Heart right ventricle (tissue), 16 donors: ENCODE results near the gene UPP2. TPM values are rescaled to one million over a fixed set of nuclear protein-coding genes. Genes with fewer than 3 reads are reported as not detected.

ENCODE experiments used
- ATAC-seq, 8 donors: fragments of 200-7000 bp; cut with Tn5 transposase; one replicate each; pipeline ENCODE4 v1.9.1; 2020; ENCODE audit warnings: mild to moderate bottlenecking in 8 of 8, moderate library complexity in 8 of 8, moderate number of reproducible peaks in 1 of 8
- DNase-seq, 2 donors: peaks; one replicate each; pipeline ENCODE4 v3.0.0-alpha.2; 2020
- H3K27ac ChIP-seq, 10 donors: fragments of 200-600 bp; sonication (generic) in 2 of 10; one replicate each; pipeline versions ENCODE4 v1.5.0 to v1.8.0; 2020 to 2022; ENCODE audit warnings: mild to moderate bottlenecking in 3 of 10
- H3K27me3 ChIP-seq, 7 donors: fragments of 200-600 bp; one replicate each; pipeline ENCODE4 v1.8.0; 2021 to 2022; ENCODE audit warnings: mild to moderate bottlenecking in 2 of 7
- H3K36me3 ChIP-seq, 9 donors: fragments of 200-600 bp; sonication (generic) in 1 of 9; one replicate each; pipeline versions ENCODE4 v1.5.0 to v1.8.0; 2020 to 2022; ENCODE audit warnings: mild to moderate bottlenecking in 2 of 9
- H3K4me1 ChIP-seq, 9 donors: fragments of 200-600 bp; sonication (generic) in 1 of 9; one replicate each; pipeline versions ENCODE4 v1.5.0 to v1.8.0; 2020 to 2022; ENCODE audit warnings: mild to moderate bottlenecking in 4 of 9
- H3K4me3 ChIP-seq, 10 donors: fragments of 200-600 bp; sonication (generic) in 2 of 10; one replicate each; pipeline versions ENCODE4 v1.5.0 to v1.8.0; 2020 to 2022; ENCODE audit warnings: mild to moderate bottlenecking in 7 of 10, moderate library complexity in 2 of 10
- H3K9me3 ChIP-seq, 11 donors: fragments of 200-600 bp in 10 of 11; sonication (generic) in 2 of 11; one replicate each; pipeline versions ENCODE4 v1.5.0 to v1.8.0; 2013 to 2022; ENCODE audit warnings: mild to moderate bottlenecking in 2 of 11, control low read depth in 1 of 11, moderate library complexity in 1 of 11
- CTCF ChIP-seq, 9 donors: fragments of 200-600 bp; sonication (generic) in 2 of 9; IDR thresholded peaks; one replicate each; pipeline versions ENCODE4 v1.5.0 to v1.8.0; 2021 to 2022; ENCODE audit warnings: antibody characterized with exemption in 9 of 9, mild to moderate bottlenecking in 5 of 9, moderate library complexity in 1 of 9
- WGBS, 2 donors: extraction: QIAGEN DNeasy Blood & Tissue Kit; methylation state at CpG; one replicate each; pipeline ENCODE4 v1.1.7; 2013; ENCODE audit warnings: inconsistent platforms in 1 of 2; 5-methylcytosine and 5-hydroxymethylcytosine counted together
- intact Hi-C, 10 donors: fragments of 100-400 bp; cut with DNase I; formaldehyde crosslinking; loops; one replicate each; pipeline versions ENCODE4 v1.11.1 to v1.14.2; 2022
- polyA plus RNA-seq, 2 donors: library from polyadenylated mRNA; stranded (reverse); fragments of 200-250 nt; gene quantifications; one replicate each; pipeline ENCODE4 v1.2.3, GENCODE V29; 2013
- total RNA-seq, 10 donors: library from RNA; stranded (reverse); fragmentation: NEBNext Ultra II Directional in 3 of 10; extraction: Animal tissue kit (Norgen Biotek cat#: 25700) in 3 of 10; gene quantifications; one replicate each; pipeline versions ENCODE4 v1.2.1 to v1.2.4, GENCODE V29; 2021 to 2023
- donor health status: Arrhythmogenic right ventricular cardiomyopathy.
- donor health status: ischemic (EF 13 %, LVEDD 7.1; RV severe dilation, severe dysfunction).
- donor health status: healthy with polysubstance abuse.
- donor health status: DM: no; HTN: yes; CAD: no.
- donor health status: DM: no; HTN: no; CAD: no.
- donor health status: ischemic (EF 25% LVEDD 6.9; RV normal size, moderate dysfunction).
- donor health status: ischemic (EF 25% LVEDD 5.7; RV mildly dilated, moderate dysfunction).
- donor health status: healthy.
- donor health status: DM: yes; HTN: yes; CAD: no.
- donor health status: Ischemic cardiomyopathy.
- donor health status: ischemic (EF 35%, LVEDD 5.7; RV mildly dilated, moderate dysfunction).
- donor health status: nonischemic (EF 11% LVEDD 7.7; RV severe dilation, severe dysfunction).
- donor health status: DM: yes; HTN: yes; CAD: no.
- donor health status: PGD.
- donor health status: ischemic (EF 29% LVEDD 5.4; RV normal size, mild dysfunction).
- donor health status: nonischemic (EF 23%, LVEDD 6.1; RV moderate dilation, normal function).

Gene UPP2
- total and polyA plus RNA-seq, 12 donors, result not detected

DNA sequence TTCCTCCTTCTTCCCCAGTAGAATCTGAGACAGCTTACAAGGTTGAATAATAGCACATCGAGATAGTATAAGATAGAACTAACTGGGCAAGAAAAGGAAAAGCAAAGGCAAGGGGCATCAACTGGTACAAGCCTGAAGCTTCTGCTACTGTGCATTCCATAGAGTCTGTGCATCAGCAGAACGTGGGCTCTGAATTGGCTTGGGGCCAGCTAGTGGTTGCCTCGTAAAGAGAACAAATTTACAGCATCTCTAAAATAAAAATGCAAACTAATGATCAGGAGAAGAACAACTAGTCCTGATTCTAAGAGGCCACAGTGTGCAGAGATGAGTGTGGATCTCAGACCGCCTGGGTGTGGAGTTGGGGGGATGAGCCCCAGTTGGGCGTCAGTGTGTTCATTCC lies 36.6 kb downstream of the UPP2 start:
- Histone ChIP-seq H3K4me3 (no peak overlapping the region), H3K27ac (no peak overlapping the region), H3K36me3 (no peaks in the 10 kb centered on the region), H3K4me1 (no peaks in the 10 kb centered on the region), H3K27me3 (peaks cover 0 to 4% (median 0%) of the 10 kb centered on the region in 7 donors), H3K9me3 (no peaks in the 10 kb centered on the region)
- no peak for TF ChIP-seq CTCF (IDR thresholded peaks at IDR 0.05)
- intact Hi-C loops, result no loop called here
- DNase-seq (no peak), ATAC-seq (no peak)
- WGBS, 2 donors, result 46 to 57% methylated on average over 5 of the region's 5 CpGs

- H3K36me3 ChIP-seq, result no peaks in the 10 kb centered on the region
- no peak overlapping the region for H3K27ac ChIP-seq
- no peak for DNase-seq
- intact Hi-C loops, result no loop called here
- H3K4me3 ChIP-seq, result no peak overlapping the region
- WGBS, 2 donors, result 98 to 100% methylated on average over 1 of the region's 1 CpG
- no peak for TF ChIP-seq CTCF (IDR thresholded peaks at IDR 0.05)
- no peaks in the 10 kb centered on the region for H3K4me1 ChIP-seq
- H3K27me3 ChIP-seq, result peaks cover 0 to 4% (median 0%) of the 10 kb centered on the region in 7 donors
- ATAC-seq, result no peak
- H3K9me3 ChIP-seq, result no peaks in the 10 kb centered on the region
Observed at GRCh38 chr2:158140201-158140600, 38.5 kb downstream of the UPP2 start.

GRCh38 chr2:158142165-158142564 lies 40.5 kb downstream of the UPP2 start:
- WGBS, 2 donors, result 80 to 81% methylated on average over 3 of the region's 3 CpGs

GRCh38 chr2:158142568-158143332 lies 41.1 kb downstream of the UPP2 start:
- intact Hi-C loops, result no loop called here
- H3K9me3 ChIP-seq, result peaks cover 0 to 14% (median 0%) of the 10 kb centered on the region in 11 donors
- no peak for TF ChIP-seq CTCF (IDR thresholded peaks at IDR 0.05)
- ATAC-seq (no peak), DNase-seq (no peak)
- no peaks in the 10 kb centered on the region for H3K36me3 ChIP-seq
- WGBS, 2 donors, result 58 to 64% methylated on average over 6 of the region's 6 CpGs
- no peak overlapping the region for H3K4me3 ChIP-seq
- no peak overlapping the region for H3K27ac ChIP-seq
- H3K4me1 ChIP-seq, result no peaks in the 10 kb centered on the region
- H3K27me3 ChIP-seq, result peaks cover 0 to 4% (median 0%) of the 10 kb centered on the region in 7 donors

More at GRCh38 chr2:158142165-158142564, 40.5 kb downstream of the UPP2 start:
- ATAC-seq (no peak), DNase-seq (no peak)
- Histone ChIP-seq H3K27me3 (peaks cover 0 to 4% (median 0%) of the 10 kb centered on the region in 7 donors), H3K27ac (no peak overlapping the region), H3K36me3 (no peaks in the 10 kb centered on the region), H3K9me3 (peaks cover 0 to 14% (median 0%) of the 10 kb centered on the region in 11 donors), H3K4me3 (no peak overlapping the region), H3K4me1 (no peaks in the 10 kb centered on the region)
- intact Hi-C loops, result no loop called here
- no peak for TF ChIP-seq CTCF (IDR thresholded peaks at IDR 0.05)
